22Rv1 (cell line): ENCODE results near the gene RNF43.

Experiments
- H3K27ac ChIP-seq: fragments of 450-650 bp; 2 replicates; pipeline ENCODE4 v1.5.1; 2017
- CTCF ChIP-seq: fragments of 450-650 bp; IDR thresholded peaks from 2 replicates; pipeline ENCODE4 v1.5.1; 2017; ENCODE audit warnings: mild to moderate bottlenecking
- ZFX ChIP-seq: fragments of 450-650 bp; IDR thresholded peaks from 2 replicates; pipeline ENCODE4 v1.6.1; 2017; ENCODE audit warnings: antibody characterized with exemption, borderline replicate concordance

RNF43 gene

GRCh38 chr17:58382108-58382871, 35.0 kb downstream of the RNF43 start:
- TF ChIP-seq CTCF: no peak
- no peak for TF ChIP-seq ZFX
- H3K27ac ChIP-seq: peak overlapping the region; percentile 99

DNA sequence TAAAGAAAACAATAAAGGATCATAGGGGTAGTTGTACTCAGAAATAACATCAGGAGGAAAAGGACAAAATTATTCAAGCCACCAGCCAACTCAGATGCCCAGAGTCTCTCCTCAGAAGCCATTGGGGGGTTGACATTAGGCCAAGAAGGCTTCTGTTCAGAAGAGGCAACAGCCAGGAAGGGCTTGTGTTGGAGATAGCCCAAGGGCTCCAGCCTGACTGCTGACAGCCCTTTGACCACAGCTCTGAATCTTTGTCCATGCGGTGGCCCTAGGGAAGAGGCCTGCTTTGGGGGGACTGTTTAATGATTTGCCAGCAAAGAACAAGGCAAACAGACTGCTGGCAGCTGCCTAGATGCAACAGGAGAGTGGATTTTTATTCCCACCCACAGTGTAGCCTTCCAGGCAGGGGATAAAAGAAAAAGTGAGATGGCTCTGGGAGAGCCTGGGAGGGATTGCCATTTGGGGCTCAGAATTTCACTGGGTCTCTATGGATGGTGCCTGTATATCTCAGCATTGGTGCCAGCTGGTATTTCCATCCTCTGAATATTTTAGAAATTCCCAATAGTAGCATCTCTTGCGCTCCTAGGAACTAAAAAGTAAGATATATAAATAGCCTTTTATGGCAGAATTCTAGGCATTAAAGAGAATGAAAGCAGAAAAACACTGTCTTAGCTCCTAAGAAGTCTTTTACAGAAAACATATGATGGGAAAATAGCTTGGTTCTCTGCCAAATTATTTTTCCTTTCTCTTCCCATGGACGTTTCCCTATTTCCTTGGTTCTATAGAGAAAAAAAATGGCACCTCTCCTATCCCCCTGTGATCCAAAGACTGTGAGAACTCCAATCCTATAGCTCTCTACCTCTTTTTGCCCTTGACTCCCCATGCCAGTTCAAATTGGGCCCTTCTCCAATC, 36.0 kb downstream of the RNF43 start:
- H3K27ac ChIP-seq: peak overlapping the region; percentile 99

DNA sequence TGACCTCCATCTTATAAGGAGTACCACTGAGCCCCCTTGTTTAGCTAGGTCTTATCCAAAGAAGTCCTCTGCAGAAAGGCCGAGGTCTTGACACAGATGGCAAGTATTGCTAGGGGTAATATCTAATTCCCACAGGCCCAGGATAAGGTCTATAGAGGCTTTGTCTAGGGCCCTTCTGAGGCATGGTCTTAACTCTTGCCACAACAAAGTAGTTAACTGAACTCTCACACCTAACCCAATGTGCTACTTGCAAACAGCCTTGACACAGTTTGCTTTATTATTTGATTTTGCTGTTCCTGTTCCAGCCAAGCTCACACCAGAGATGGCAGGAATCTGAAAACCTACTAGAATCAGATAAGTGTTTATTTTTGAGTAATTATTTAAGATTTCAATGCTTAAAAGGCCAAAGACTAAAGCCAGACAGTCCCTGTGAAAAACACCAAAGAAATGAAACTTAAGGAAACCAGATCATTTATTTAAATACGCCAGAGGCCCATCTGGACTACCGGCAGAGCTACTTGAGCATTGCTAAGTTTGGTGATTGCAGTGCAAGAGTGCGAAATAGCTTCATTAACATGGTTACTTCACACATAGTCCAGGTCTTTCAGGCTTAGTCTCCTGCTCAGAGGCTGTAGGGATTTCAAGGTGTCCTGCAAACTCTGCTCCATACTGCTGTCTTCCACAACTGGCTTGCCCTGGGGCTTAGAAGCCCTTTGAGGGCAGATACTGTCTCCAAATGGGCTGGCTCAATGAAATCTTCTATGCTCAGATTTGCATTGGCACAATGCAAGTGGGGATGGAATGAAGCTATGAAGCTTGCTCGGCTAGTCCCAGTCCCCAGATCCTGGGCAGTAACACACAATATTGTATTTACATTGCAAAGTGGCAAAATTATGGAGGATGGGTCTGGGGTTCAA, 36.9 kb downstream of the RNF43 start:
- TF ChIP-seq CTCF (no peak), ZFX (no peak)
- H3K27ac ChIP-seq: peak overlapping the region; percentile 99

More for the DNA sequence above, 36.0 kb downstream of the RNF43 start:
- TF ChIP-seq CTCF (no peak), ZFX (no peak)

DNA sequence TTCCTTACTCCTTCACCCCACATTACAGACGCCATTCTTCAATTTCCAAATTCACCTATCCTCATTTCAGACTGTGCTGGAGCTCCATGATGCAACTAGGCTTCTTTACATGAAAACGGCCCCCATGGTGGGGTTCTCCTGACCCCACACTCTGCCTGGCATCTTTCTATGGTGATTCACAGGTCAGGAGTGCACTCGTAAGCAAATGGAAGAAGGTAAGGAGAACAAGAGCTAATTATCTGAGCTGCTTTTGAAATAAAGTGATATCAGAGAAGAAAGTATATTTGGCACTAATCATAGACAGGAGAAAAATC, 37.9 kb downstream of the RNF43 start:
- H3K27ac ChIP-seq: peak overlapping the region; percentile 99
- TF ChIP-seq ZFX (no peak), CTCF (no peak)

- TF ChIP-seq ZFX (no peak), CTCF (no peak)
- peak overlapping the region; percentile 99 for H3K27ac ChIP-seq
These were observed 38.4 kb downstream of the RNF43 start for GRCh38 chr17:58378733-58379510.

GRCh38 chr17:58377661-58378060, 39.7 kb downstream of the RNF43 start:
- TF ChIP-seq ZFX: no peak
- TF ChIP-seq CTCF: no peak
- H3K27ac ChIP-seq: peak overlapping the region; percentile 99
